LHCN-M2 (cell line): ENCODE measurements around the gene CD1B. TPM values are rescaled to one million over a fixed set of nuclear protein-coding genes. Genes with fewer than 3 reads are reported as not detected.
"Not testable (repeated sequence)": the region's sequence is repeated elsewhere in the genome, so short reads cannot be mapped to it uniquely, and the experiment has no call there.

Source experiments
- DNase-seq: peaks from one replicate; pipeline ENCODE4 v3.0.0-alpha.2; 2012; ENCODE audit warnings: low read depth
- total RNA-seq: library from RNA; depleted of rRNA; stranded (reverse); fragments of >200 nt; gene quantifications from 2 replicates; pipeline ENCODE4 v1.2.3, GENCODE V29; 2014; rRNA removed

Gene CD1B
- total RNA-seq, 1 experiment from 2014 or later, result not detected

GRCh38 chr1:158329300-158329699 is 2.0 kb downstream of the CD1B start:
- no peak for DNase-seq

GRCh38 chr1:158328426-158328825 is 2.9 kb downstream of the CD1B start:
- no peak for DNase-seq

GRCh38 chr1:158327481-158327880 is 3.9 kb downstream of the CD1B start:
- DNase-seq, result no peak

GRCh38 chr1:158324395-158324794 is 6.9 kb downstream of the CD1B start:
- DNase-seq, result no peak

GRCh38 chr1:158323866-158324265 is 7.5 kb downstream of the CD1B start:
- DNase-seq, result no peak

GRCh38 chr1:158311066-158311465 is 20.3 kb downstream of the CD1B start:
- DNase-seq, result no peak

- DNase-seq, result no peak
These were observed 20.7 kb downstream of the CD1B start for GRCh38 chr1:158310623-158311022.

- DNase-seq, result no peak
These were observed 35.5 kb downstream of the CD1B start for GRCh38 chr1:158295791-158296190.

GRCh38 chr1:158290321-158290844 is 40.9 kb downstream of the CD1B start:
- DNase-seq, result no peak

- DNase-seq, result no peak
These were observed 41.5 kb downstream of the CD1B start, which contains the start of gene CD1C for GRCh38 chr1:158289811-158290210. TSS of gene CD1C (plus strand) at chr1:158289923. CDS start at chr1:158290065, 142 bp downstream.

GRCh38 chr1:158286941-158287346 is 44.4 kb downstream of the CD1B start:
- DNase-seq, result no peak

GRCh38 chr1:158286487-158286886 is 44.8 kb downstream of the CD1B start:
- DNase-seq, result no peak

GRCh38 chr1:158285756-158286241 is 45.5 kb downstream of the CD1B start:
- DNase-seq, result no peak

GRCh38 chr1:158283965-158284364 is 47.4 kb downstream of the CD1B start:
- no peak for DNase-seq

GRCh38 chr1:158282421-158282820 is 48.9 kb downstream of the CD1B start:
- not testable (repeated sequence) for DNase-seq

Other genes with a start within 250 kb of the CD1B start
- 0.11 TPM in 1 of 2 replicates, not detected in the other for gene CD1D, start 150.6 kb downstream of the CD1B start, total RNA-seq
- not detected in 2 replicates for gene CD1A, start 77.1 kb downstream of the CD1B start, total RNA-seq
- gene CD1C, start 41.6 kb downstream of the CD1B start, total RNA-seq, result not detected in 2 replicates
- gene CD1E, start 22.4 kb upstream of the CD1B start, total RNA-seq, result not detected in 2 replicates
- not detected in 2 replicates for gene OR10T2, start 67.9 kb upstream of the CD1B start, total RNA-seq
- not detected in 2 replicates for gene OR10K2, start 94.7 kb upstream of the CD1B start, total RNA-seq
- not detected in 2 replicates for gene OR10K1, start 130.3 kb upstream of the CD1B start, total RNA-seq
- gene OR10R2, start 140.7 kb upstream of the CD1B start, total RNA-seq, result not detected in 2 replicates
- gene OR6Y1, start 222.9 kb upstream of the CD1B start, total RNA-seq, result not detected in 2 replicates
- not detected in 2 replicates for gene OR6P1, start 239.0 kb upstream of the CD1B start, total RNA-seq
- gene OR10X1, start 248.4 kb upstream of the CD1B start, total RNA-seq, result not detected in 2 replicates